ENCODE measurements around the gene KLHL2. TPM values are rescaled to one million over a fixed set of nuclear protein-coding genes. Genes with fewer than 3 reads are reported as not detected.
"Not testable (repeated sequence)": the region's sequence is repeated elsewhere in the genome, so short reads cannot be mapped to it uniquely, and the experiment has no call there.

The KLHL2 gene
- total RNA-seq, 1 donor from 2014 or later = 81.1 TPM

- no peak for DNase-seq (ENCODE audit: low spot score in 2 of 2)
- no peak for FAIRE-seq
These were observed 7.6 kb upstream of the KLHL2 start for GRCh38 chr4:165199722-165200121.

GRCh38 chr4:165201806-165202205 lies 5.6 kb upstream of the KLHL2 start:
- FAIRE-seq = no peak
- DNase-seq (ENCODE audit: low spot score in 2 of 2) = no peak

- DNase-seq (ENCODE audit: low spot score in 2 of 2) (no peak), FAIRE-seq (no peak)
These were observed 3.6 kb upstream of the KLHL2 start for GRCh38 chr4:165203541-165204461.

- FAIRE-seq = no peak
- no peak for DNase-seq (ENCODE audit: low spot score in 2 of 2)
These were observed 2.9 kb upstream of the KLHL2 start for GRCh38 chr4:165204462-165204830.

GRCh38 chr4:165207016-165207430 lies 338 bp upstream of the KLHL2 start:
- DNase-seq (ENCODE audit: low spot score in 2 of 2) (peak; percentile 23 to 44), FAIRE-seq (no peak)

GRCh38 chr4:165208221-165208652 lies 876 bp downstream of the KLHL2 start:
- no peak for FAIRE-seq
- no peak for DNase-seq (ENCODE audit: low spot score in 2 of 2)

- no peak for FAIRE-seq
- no peak for DNase-seq (ENCODE audit: low spot score in 2 of 2)
These were observed 1.5 kb downstream of the KLHL2 start for GRCh38 chr4:165208741-165209388.

- DNase-seq (ENCODE audit: low spot score in 2 of 2) = no peak
- FAIRE-seq = no peak
These were observed 2.4 kb downstream of the KLHL2 start for GRCh38 chr4:165209796-165210195.

- no peak for FAIRE-seq
- DNase-seq (ENCODE audit: low spot score in 2 of 2) = no peak
These were observed 3.2 kb downstream of the KLHL2 start for GRCh38 chr4:165210566-165210965.

GRCh38 chr4:165212647-165213046 lies 5.3 kb downstream of the KLHL2 start:
- DNase-seq (ENCODE audit: low spot score in 2 of 2); FAIRE-seq: not testable (repeated sequence)

- FAIRE-seq; DNase-seq (ENCODE audit: low spot score in 2 of 2): not testable (repeated sequence)
These were observed 6.0 kb downstream of the KLHL2 start for GRCh38 chr4:165213404-165213803.

GRCh38 chr4:165213991-165214709 lies 6.8 kb downstream of the KLHL2 start:
- FAIRE-seq; DNase-seq (ENCODE audit: low spot score in 2 of 2): not testable (repeated sequence)

GRCh38 chr4:165215034-165215751 lies 7.8 kb downstream of the KLHL2 start:
- not testable (repeated sequence) for FAIRE-seq; DNase-seq (ENCODE audit: low spot score in 2 of 2)

- DNase-seq (ENCODE audit: low spot score in 2 of 2); FAIRE-seq: not testable (repeated sequence)
These were observed 8.6 kb downstream of the KLHL2 start for GRCh38 chr4:165215761-165216487.

- FAIRE-seq = no peak
- DNase-seq (ENCODE audit: low spot score in 2 of 2) = no peak
These were observed 10.0 kb downstream of the KLHL2 start for GRCh38 chr4:165217325-165217724.

- DNase-seq (ENCODE audit: low spot score in 2 of 2); FAIRE-seq: not testable (repeated sequence)
These were observed 13.9 kb downstream of the KLHL2 start for GRCh38 chr4:165221306-165221705.

GRCh38 chr4:165221993-165222650 lies 14.8 kb downstream of the KLHL2 start:
- not testable (repeated sequence) for FAIRE-seq; DNase-seq (ENCODE audit: low spot score in 2 of 2)

- DNase-seq (ENCODE audit: low spot score in 2 of 2) (no peak), FAIRE-seq (no peak)
These were observed 15.3 kb downstream of the KLHL2 start for GRCh38 chr4:165222651-165222994.

GRCh38 chr4:165227401-165227800 lies 20.0 kb downstream of the KLHL2 start:
- FAIRE-seq; DNase-seq (ENCODE audit: low spot score in 2 of 2): not testable (repeated sequence)
